Heart left ventricle (tissue), 16 donors: Measurements from ENCODE around the gene PARP9. TPM values are rescaled to one million over a fixed set of nuclear protein-coding genes. Genes with fewer than 3 reads are reported as not detected.

Experiments used
- ATAC-seq, 4 donors: fragments of 200-7000 bp; cut with Tn5 transposase; one replicate each; pipeline ENCODE4 v1.9.1; 2020 to 2022; ENCODE audit warnings: moderate library complexity in 4 of 4, mild to moderate bottlenecking in 3 of 4, moderate number of reproducible peaks in 1 of 4
- DNase-seq, 5 donors: peaks; one replicate each; pipeline ENCODE4 v3.0.0-alpha.2; 2020
- H3K27ac ChIP-seq, 12 donors: fragments of 200-600 bp; sonication (generic) in 4 of 12; one replicate each; pipeline versions ENCODE4 v1.5.0 to v1.8.0; 2016 to 2022; ENCODE audit warnings: mild to moderate bottlenecking in 2 of 12
- H3K27me3 ChIP-seq, 9 donors: fragments of 200-600 bp; sonication (generic) in 2 of 9; one replicate each; pipeline versions ENCODE4 v1.5.1 to v1.8.0; 2016 to 2022; ENCODE audit warnings: mild to moderate bottlenecking in 3 of 9
- H3K36me3 ChIP-seq, 9 donors: fragments of 200-600 bp; sonication (generic) in 2 of 9; one replicate each; pipeline versions ENCODE4 v1.5.0 to v1.8.0; 2018 to 2022; ENCODE audit warnings: mild to moderate bottlenecking in 2 of 9
- H3K4me1 ChIP-seq, 12 donors: fragments of 200-600 bp; sonication (generic) in 4 of 12; one replicate each; pipeline versions ENCODE4 v1.5.0 to v1.8.0; 2016 to 2022; ENCODE audit warnings: mild to moderate bottlenecking in 3 of 12
- H3K4me3 ChIP-seq, 12 donors: fragments of 200-600 bp; sonication (generic) in 4 of 12; one replicate each; pipeline versions ENCODE4 v1.5.0 to v1.8.0; 2017 to 2022; ENCODE audit warnings: mild to moderate bottlenecking in 9 of 12, moderate library complexity in 4 of 12
- H3K9me3 ChIP-seq, 12 donors: fragments of 200-600 bp; sonication (generic) in 4 of 12; one replicate each; pipeline versions ENCODE4 v1.5.0 to v1.8.0; 2016 to 2022; ENCODE audit warnings: mild to moderate bottlenecking in 1 of 12
- POLR2A ChIP-seq, 2 donors: fragments of 450-650 bp; IDR thresholded peaks; one replicate each; pipeline ENCODE4 v1.6.1; 2017; ENCODE audit warnings: antibody characterized with exemption in 2 of 2, mild to moderate bottlenecking in 2 of 2, moderate library complexity in 2 of 2
- WGBS, 4 donors: extraction: QIAGEN DNeasy Blood & Tissue Kit in 2 of 4; methylation state at CpG; one replicate each; pipeline versions ENCODE4 v1.1.5 to v1.1.7; 2013 to 2018; 5-methylcytosine and 5-hydroxymethylcytosine counted together
- intact Hi-C, 10 donors: fragments of 100-400 bp; cut with DNase I; formaldehyde crosslinking; loops; one replicate each; pipeline versions ENCODE4 v1.11.1 to v1.14.2; 2022
- polyA plus RNA-seq, 2 donors: library from polyadenylated mRNA; stranded (reverse); fragments of 200-250 nt; gene quantifications; one replicate each; pipeline ENCODE4 v1.2.3, GENCODE V29; 2013
- total RNA-seq, 9 donors: library from RNA; depleted of rRNA in 2 of 9; stranded (reverse); fragments of >200 nt in 2 of 9; fragmentation: NEBNext Ultra II Directional in 3 of 9; extraction: Animal tissue kit (Norgen Biotek cat#: 25700) in 3 of 9; gene quantifications; one replicate each; pipeline versions ENCODE4 v1.1.0 to v1.2.4, GENCODE V29; 2016 to 2023
- TF ChIP-seq, protein P1 (sequence below), 12 donors: fragments of 200-600 bp; sonication (generic) in 4 of 12; IDR thresholded peaks; one replicate each; pipeline versions ENCODE4 v1.5.0 to v1.8.0; 2018 to 2022; ENCODE audit warnings: antibody characterized with exemption in 12 of 12, mild to moderate bottlenecking in 5 of 12
- donor health status: ischemic (EF 13 %, LVEDD 7.1; RV severe dilation, severe dysfunction).
- donor health status: healthy with polysubstance abuse.
- donor health status: DM: no; HTN: yes; CAD: no.
- donor health status: DM: no; HTN: no; CAD: no.
- donor health status: ischemic (EF 25% LVEDD 6.9; RV normal size, moderate dysfunction).
- donor health status: ischemic (EF 25% LVEDD 5.7; RV mildly dilated, moderate dysfunction).
- donor health status: healthy.
- donor health status: DM: yes; HTN: yes; CAD: no.
- donor health status: ischemic (EF 35%, LVEDD 5.7; RV mildly dilated, moderate dysfunction).
- donor health status: nonischemic (EF 11% LVEDD 7.7; RV severe dilation, severe dysfunction).
- donor health status: DM: yes; HTN: yes; CAD: no.
- donor health status: PGD.
- donor health status: ischemic (EF 29% LVEDD 5.4; RV normal size, mild dysfunction).
- donor health status: nonischemic (EF 23%, LVEDD 6.1; RV moderate dilation, normal function).

PARP9 gene
- total and polyA plus RNA-seq, 11 donors = 8.2 to 73.0 (median 14.9) TPM

DNA sequence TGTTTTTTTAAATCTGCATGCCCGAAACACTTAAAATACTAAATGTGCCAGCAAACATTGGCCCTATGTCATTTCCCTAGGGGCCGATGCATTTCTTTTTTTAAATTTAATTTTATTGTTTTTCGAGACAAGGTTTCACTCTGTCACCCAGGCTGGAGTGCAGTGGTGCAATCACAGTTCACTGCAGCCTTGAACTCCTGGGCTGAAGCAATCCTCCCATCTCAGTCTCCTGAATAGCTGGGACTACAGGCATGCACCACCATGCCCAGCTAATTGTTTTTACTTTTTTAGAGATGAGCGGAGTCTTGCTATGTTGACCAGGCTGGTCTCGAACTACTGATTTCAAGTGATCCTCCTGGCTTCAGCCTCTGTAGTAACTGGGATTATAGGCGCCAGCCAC lies 5.5 kb downstream of the PARP9 start:
- Histone ChIP-seq H3K27me3 (no peaks in the 10 kb centered on the region), H3K4me1 (peaks cover 0 to 47% (median 22%) of the 10 kb centered on the region in 12 donors), H3K36me3 (peaks cover 0 to 63% (median 58%) of the 10 kb centered on the region in 9 donors), H3K4me3 (no peak overlapping the region), H3K9me3 (no peaks in the 10 kb centered on the region), H3K27ac (no peak overlapping the region)
- no peak for TF ChIP-seq POLR2A (IDR thresholded peaks at IDR 0.05)
- TF ChIP-seq, protein P1, sequence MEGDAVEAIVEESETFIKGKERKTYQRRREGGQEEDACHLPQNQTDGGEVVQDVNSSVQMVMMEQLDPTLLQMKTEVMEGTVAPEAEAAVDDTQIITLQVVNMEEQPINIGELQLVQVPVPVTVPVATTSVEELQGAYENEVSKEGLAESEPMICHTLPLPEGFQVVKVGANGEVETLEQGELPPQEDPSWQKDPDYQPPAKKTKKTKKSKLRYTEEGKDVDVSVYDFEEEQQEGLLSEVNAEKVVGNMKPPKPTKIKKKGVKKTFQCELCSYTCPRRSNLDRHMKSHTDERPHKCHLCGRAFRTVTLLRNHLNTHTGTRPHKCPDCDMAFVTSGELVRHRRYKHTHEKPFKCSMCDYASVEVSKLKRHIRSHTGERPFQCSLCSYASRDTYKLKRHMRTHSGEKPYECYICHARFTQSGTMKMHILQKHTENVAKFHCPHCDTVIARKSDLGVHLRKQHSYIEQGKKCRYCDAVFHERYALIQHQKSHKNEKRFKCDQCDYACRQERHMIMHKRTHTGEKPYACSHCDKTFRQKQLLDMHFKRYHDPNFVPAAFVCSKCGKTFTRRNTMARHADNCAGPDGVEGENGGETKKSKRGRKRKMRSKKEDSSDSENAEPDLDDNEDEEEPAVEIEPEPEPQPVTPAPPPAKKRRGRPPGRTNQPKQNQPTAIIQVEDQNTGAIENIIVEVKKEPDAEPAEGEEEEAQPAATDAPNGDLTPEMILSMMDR (IDR thresholded peaks at IDR 0.05) = no peak
- intact Hi-C loops = loop anchor here in 3 of 10 donors (2.0 to 10.0 kb wide), 3 partner anchors 44 to 119 kb away; partner anchors contain the start of gene KPNA1 (in 1 of the 3)
- DNase-seq (no peak), ATAC-seq (no peak)
- 81 to 87% (median 83%) methylated on average over 6 of the region's 6 CpGs for WGBS, 4 donors

DNA sequence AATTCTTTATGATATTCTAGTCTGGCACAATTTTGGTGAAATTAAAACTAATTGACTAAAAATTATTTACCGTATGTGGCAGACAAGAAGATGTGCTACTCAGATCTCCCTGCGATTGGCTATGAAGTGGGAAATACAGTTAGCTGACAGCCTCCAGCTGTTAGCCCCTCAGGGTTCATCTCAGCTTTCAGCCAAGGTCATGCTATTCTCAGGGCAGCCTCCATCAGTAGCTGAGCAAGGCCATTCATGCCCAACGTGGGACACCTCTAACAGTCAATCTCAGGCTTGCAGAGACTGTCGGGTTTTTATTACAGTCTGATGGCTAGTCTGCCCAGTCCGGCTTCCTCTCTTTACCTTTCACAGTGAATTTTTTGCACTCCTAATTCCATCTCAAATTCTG lies 6.7 kb downstream of the PARP9 start:
- 81 to 89% (median 87%) methylated on average over 5 of the region's 5 CpGs for WGBS, 4 donors
- H3K27ac ChIP-seq = no peak overlapping the region
- H3K36me3 ChIP-seq = peaks cover 0 to 75% (median 70%) of the 10 kb centered on the region in 9 donors
- intact Hi-C loops = loop anchor here in 2 of 10 donors (5.0 to 10.0 kb wide), 2 partner anchors 93 to 120 kb away; no protein-coding TSS in a partner anchor
- peaks cover 0 to 35% (median 12%) of the 10 kb centered on the region in 12 donors for H3K4me1 ChIP-seq
- H3K9me3 ChIP-seq = no peaks in the 10 kb centered on the region
- no peak overlapping the region for H3K4me3 ChIP-seq
- no peaks in the 10 kb centered on the region for H3K27me3 ChIP-seq
- TF ChIP-seq POLR2A (IDR thresholded peaks at IDR 0.05) = no peak
- TF ChIP-seq, protein P1 (IDR thresholded peaks at IDR 0.05) = no peak
- DNase-seq = no peak
- ATAC-seq = no peak

DNA sequence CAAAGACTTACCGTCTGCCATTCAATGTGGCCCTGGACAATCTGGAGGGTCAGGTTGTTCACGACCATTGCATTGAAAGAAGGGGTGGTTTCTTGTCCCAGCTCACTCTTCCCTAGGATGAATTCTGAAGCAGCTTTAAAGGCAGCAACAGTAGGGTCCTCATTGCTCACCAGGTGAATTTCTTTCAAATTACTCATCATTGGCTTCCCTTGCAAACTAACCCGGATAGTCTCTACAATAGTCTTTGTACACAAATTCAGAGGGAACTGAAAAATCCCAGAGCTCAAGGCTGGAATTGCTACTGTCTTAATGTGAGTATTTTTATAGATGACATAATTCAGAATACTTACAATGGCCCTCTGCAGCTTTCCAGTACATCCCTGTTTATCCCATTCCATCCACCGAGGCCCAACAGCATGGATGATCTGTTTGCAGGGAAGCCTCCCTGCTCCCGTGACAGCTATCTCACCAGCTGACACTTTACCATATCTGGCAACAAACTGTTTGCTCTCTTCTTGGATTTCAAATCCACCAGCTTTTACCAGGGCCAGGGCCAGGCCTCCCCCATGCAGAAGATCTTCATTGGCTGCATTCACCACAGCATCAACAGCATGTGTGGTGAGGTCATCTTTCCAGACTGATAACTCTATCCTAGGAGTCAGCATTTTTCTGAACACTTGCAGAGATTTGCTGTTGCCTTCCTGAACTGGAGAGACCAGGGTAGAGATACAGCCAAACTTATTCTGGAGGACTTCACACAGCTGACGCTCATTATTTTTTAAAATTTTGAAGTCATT lies 8.6 kb downstream of the PARP9 start:
- ATAC-seq = peak; percentile 46 to 74 (median 60)
- intact Hi-C loops = loop anchor here in 2 of 10 donors (5.0 to 10.0 kb wide), 2 partner anchors 91 to 122 kb away; no protein-coding TSS in a partner anchor
- 80 to 87% (median 83%) methylated on average over 6 of the region's 6 CpGs for WGBS, 4 donors
- peak in 1 of 5 donors; percentile 28 for DNase-seq
- no peaks in the 10 kb centered on the region for H3K9me3 ChIP-seq
- H3K4me3 ChIP-seq = no peak overlapping the region
- no peaks in the 10 kb centered on the region for H3K27me3 ChIP-seq
- peak overlapping the region in 1 of 12 donors; percentile 3 for H3K27ac ChIP-seq
- peaks cover 0 to 16% (median 3%) of the 10 kb centered on the region in 12 donors for H3K4me1 ChIP-seq
- H3K36me3 ChIP-seq = peaks cover 0 to 94% (median 89%) of the 10 kb centered on the region in 9 donors
- TF ChIP-seq, protein P1 (IDR thresholded peaks at IDR 0.05) = no peak
- no peak for TF ChIP-seq POLR2A (IDR thresholded peaks at IDR 0.05)

DNA sequence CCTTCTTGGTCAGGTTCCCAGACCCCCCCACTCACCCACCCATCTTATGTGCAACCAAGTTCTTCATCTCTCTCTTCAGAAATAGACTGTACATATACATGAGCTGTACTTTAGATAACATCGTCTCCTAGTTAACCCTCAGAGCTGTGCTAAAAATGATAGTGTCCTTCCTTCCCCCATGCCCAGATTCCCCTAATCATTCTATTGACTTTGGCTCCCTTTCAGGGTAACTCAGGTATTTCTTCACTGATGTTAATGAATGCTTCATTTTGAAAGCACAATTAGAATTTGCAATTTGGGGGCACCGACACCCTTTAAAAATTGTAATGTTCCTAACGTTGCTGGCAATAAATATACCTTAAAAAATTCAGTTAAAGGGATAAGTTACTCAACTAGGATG lies 10.9 kb downstream of the PARP9 start:
- Histone ChIP-seq H3K4me1 (peaks cover 0 to 13% (median 2%) of the 10 kb centered on the region in 12 donors), H3K27ac (no peak overlapping the region), H3K36me3 (peaks cover 0 to 100% (median 98%) of the 10 kb centered on the region in 9 donors), H3K4me3 (no peak overlapping the region), H3K9me3 (no peaks in the 10 kb centered on the region), H3K27me3 (no peaks in the 10 kb centered on the region)
- no peak for DNase-seq
- no peak for TF ChIP-seq POLR2A (IDR thresholded peaks at IDR 0.05)
- TF ChIP-seq, protein P1 (IDR thresholded peaks at IDR 0.05) = no peak
- 62 to 77% (median 67%) methylated on average over 3 of the region's 3 CpGs for WGBS, 4 donors
- no peak for ATAC-seq
- intact Hi-C loops = loop anchor here in 1 of 10 donors (10.0 kb wide), 1 partner anchor 88 kb away; no protein-coding TSS in a partner anchor
